ENCODE data around the gene BNC2.

GRCh38 chr9:16510482-16510881 lies 360.0 kb downstream of the BNC2 start:
- TF ChIP-seq CTCF (conservative IDR thresholded peaks at IDR 0.05; ENCODE audit: low read depth, low read length) (no peak), CEBPB (IDR thresholded peaks at IDR 0.05; ENCODE audit: low read depth, low read length) (no peak), POLR2A (IDR thresholded peaks at IDR 0.05; ENCODE audit: low read depth, low read length) (no peak), RCOR1 (IDR thresholded peaks at IDR 0.05; ENCODE audit: insufficient replicate concordance, low read length) (no peak), SMC3 (IDR thresholded peaks at IDR 0.05; ENCODE audit: low read depth, low read length) (no peak), RAD21 (IDR thresholded peaks at IDR 0.05; ENCODE audit: low read length) (no peak), MAZ (IDR thresholded peaks at IDR 0.05; ENCODE audit: borderline replicate concordance, low read depth, low read length) (no peak), NFE2L2 (IDR thresholded peaks at IDR 0.05; ENCODE audit: low read depth, low read length) (no peak), USF2 (IDR thresholded peaks at IDR 0.05; ENCODE audit: low read depth, low read length) (no peak), RFX5 (IDR thresholded peaks at IDR 0.05; ENCODE audit: low read depth, low read length) (no peak), ELK1 (IDR thresholded peaks at IDR 0.05; ENCODE audit: borderline replicate concordance, low read depth, low read length) (no peak)
